HG03565 (cell line): ENCODE results near the gene CDY2A.
"Not testable (repeated sequence)": the region's sequence is repeated elsewhere in the genome, so short reads cannot be mapped to it uniquely, and the experiment has no call there.

ENCODE experiments used
- ATAC-seq: cut with Tn5 transposase; IDR thresholded peaks from one replicate; pipeline ENCODE4 v1.9.1; 2021; ENCODE audit warnings: mild to moderate bottlenecking, moderate library complexity; ENCODE audit not compliant: unreplicated experiment

The CDY2A gene

GRCh38 chrY:18025487-18025886 lies at the start of gene CDY2A:
Gene CDY2A (plus strand): TSS chrY:18025787. CDS start chrY:18026115, 328 bp downstream.
- not testable (repeated sequence) for ATAC-seq

GRCh38 chrY:17997586-17997985 lies 28.0 kb upstream of the CDY2A start:
- ATAC-seq: not testable (repeated sequence)

- not testable (repeated sequence) for ATAC-seq
These were observed 27.3 kb upstream of the CDY2A start for GRCh38 chrY:17998266-17998665.

- not testable (repeated sequence) for ATAC-seq
These were observed 1.7 kb upstream of the CDY2A start for GRCh38 chrY:18023897-18024296.

- ATAC-seq: not testable (repeated sequence)
These were observed 3.3 kb downstream of the CDY2A start for GRCh38 chrY:18028845-18029244.

- not testable (repeated sequence) for ATAC-seq
These were observed 4.6 kb downstream of the CDY2A start for GRCh38 chrY:18030178-18030577.

- not testable (repeated sequence) for ATAC-seq
These were observed 8.7 kb downstream of the CDY2A start for GRCh38 chrY:18034100-18034814.

- ATAC-seq: not testable (repeated sequence)
These were observed 9.3 kb downstream of the CDY2A start for GRCh38 chrY:18034864-18035263.

- not testable (repeated sequence) for ATAC-seq
These were observed 19.4 kb downstream of the CDY2A start for GRCh38 chrY:18044990-18045389.

- ATAC-seq: not testable (repeated sequence)
These were observed 22.8 kb downstream of the CDY2A start for GRCh38 chrY:18048149-18049040.

GRCh38 chrY:18049061-18049460 lies 23.5 kb downstream of the CDY2A start:
- not testable (repeated sequence) for ATAC-seq

- ATAC-seq: not testable (repeated sequence)
These were observed 30.9 kb downstream of the CDY2A start for GRCh38 chrY:18056473-18056872.

- ATAC-seq: not testable (repeated sequence)
These were observed 47.9 kb downstream of the CDY2A start for GRCh38 chrY:18073464-18073863.
